HL-60 (cell line): Measurements from ENCODE around the gene ADGRG1.

ENCODE experiments used
- DNase-seq, 2 experiments: peaks; one replicate each; pipeline ENCODE4 v3.0.0-alpha.2; 2010 to 2020; ENCODE audit warnings: low read depth in 1 of 2, low spot score in 1 of 2
- H3K27ac ChIP-seq: fragments of 250-450 bp; sonication (Bioruptor Pico); replicated peaks from 2 replicates; pipeline ENCODE4 v1.5.1; 2020; ENCODE audit warnings: mild to moderate bottlenecking, moderate library complexity
- H3K27me3 ChIP-seq: fragments of 250-450 bp; sonication (Bioruptor Pico); 2 replicates; pipeline ENCODE4 v1.5.1; 2021; ENCODE audit warnings: mild to moderate bottlenecking, moderate library complexity; ENCODE audit not compliant: insufficient read depth, poor library complexity, severe bottlenecking
- H3K4me3 ChIP-seq: replicated peaks from 2 replicates; pipeline ENCODE4 v1.5.1; 2011; ENCODE audit warnings: mild to moderate bottlenecking, control low read depth, low read length; ENCODE audit not compliant: insufficient read depth
- GABPA ChIP-seq: IDR thresholded peaks from 2 replicates; pipeline ENCODE4 v1.6.1; 2012; ENCODE audit warnings: low read depth
- POLR2AphosphoS5 ChIP-seq: IDR thresholded peaks from 2 replicates; pipeline ENCODE4 v1.6.1; 2012; ENCODE audit warnings: low read depth
- REST ChIP-seq: IDR thresholded peaks from 2 replicates; pipeline ENCODE4 v1.6.1; 2012; ENCODE audit warnings: low read depth; ENCODE audit not compliant: insufficient replicate concordance
- SPI1 ChIP-seq: IDR thresholded peaks from 2 replicates; pipeline ENCODE4 v1.6.1; 2012; ENCODE audit warnings: low read depth, mild to moderate bottlenecking, borderline replicate concordance
- TF ChIP-seq, protein P1 (sequence below): IDR thresholded peaks from one replicate; pipeline ENCODE4 v1.5.1; 2011; ENCODE audit warnings: low read length, control low read depth, inconsistent platforms; ENCODE audit not compliant: insufficient read depth

Gene ADGRG1

GRCh38 chr16:57700781-57701551, 72.5 kb downstream of the ADGRG1 start:
- Histone ChIP-seq H3K27me3 (no peaks in the 10 kb centered on the region), H3K27ac (no peak overlapping the region), H3K4me3 (no peak overlapping the region)
- TF ChIP-seq, protein P1, sequence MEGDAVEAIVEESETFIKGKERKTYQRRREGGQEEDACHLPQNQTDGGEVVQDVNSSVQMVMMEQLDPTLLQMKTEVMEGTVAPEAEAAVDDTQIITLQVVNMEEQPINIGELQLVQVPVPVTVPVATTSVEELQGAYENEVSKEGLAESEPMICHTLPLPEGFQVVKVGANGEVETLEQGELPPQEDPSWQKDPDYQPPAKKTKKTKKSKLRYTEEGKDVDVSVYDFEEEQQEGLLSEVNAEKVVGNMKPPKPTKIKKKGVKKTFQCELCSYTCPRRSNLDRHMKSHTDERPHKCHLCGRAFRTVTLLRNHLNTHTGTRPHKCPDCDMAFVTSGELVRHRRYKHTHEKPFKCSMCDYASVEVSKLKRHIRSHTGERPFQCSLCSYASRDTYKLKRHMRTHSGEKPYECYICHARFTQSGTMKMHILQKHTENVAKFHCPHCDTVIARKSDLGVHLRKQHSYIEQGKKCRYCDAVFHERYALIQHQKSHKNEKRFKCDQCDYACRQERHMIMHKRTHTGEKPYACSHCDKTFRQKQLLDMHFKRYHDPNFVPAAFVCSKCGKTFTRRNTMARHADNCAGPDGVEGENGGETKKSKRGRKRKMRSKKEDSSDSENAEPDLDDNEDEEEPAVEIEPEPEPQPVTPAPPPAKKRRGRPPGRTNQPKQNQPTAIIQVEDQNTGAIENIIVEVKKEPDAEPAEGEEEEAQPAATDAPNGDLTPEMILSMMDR = no peak
- TF ChIP-seq GABPA (no peak), SPI1 (no peak)
- no peak for DNase-seq

DNA sequence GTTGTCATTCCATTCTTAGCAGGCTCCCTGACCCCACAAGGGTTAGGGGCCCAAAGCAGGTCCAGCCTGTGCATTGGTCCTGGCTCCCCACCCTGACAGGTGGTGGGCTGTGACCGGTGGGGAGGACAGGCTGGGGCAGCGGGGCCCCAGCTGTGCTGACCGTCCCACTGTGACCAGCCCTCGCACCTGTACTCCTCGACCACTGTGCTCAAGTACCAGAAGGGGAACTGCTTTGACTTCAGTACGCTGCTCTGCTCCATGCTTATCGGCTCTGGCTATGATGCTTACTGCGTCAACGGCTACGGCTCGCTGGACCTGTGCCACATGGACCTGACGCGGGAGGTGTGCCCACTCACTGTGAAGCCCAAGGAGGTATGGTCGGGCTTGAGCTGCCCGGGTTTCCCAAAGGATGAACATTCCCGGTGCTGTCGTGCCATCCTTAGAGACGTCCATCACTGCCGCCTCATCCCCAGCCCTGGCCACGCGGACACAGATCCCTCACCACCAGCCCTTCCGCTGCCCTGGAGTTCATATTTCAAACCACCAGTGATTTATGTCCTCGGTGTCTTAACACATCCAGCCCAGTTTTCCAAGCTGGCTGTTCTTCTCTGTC, 73.4 kb downstream of the ADGRG1 start:
- Histone ChIP-seq H3K27ac (no peak overlapping the region), H3K4me3 (no peak overlapping the region), H3K27me3 (no peaks in the 10 kb centered on the region)
- TF ChIP-seq, protein P1 = no peak
- TF ChIP-seq GABPA (no peak), SPI1 (no peak), POLR2AphosphoS5 (no peak), REST (no peak)
- DNase-seq = no peak

DNA sequence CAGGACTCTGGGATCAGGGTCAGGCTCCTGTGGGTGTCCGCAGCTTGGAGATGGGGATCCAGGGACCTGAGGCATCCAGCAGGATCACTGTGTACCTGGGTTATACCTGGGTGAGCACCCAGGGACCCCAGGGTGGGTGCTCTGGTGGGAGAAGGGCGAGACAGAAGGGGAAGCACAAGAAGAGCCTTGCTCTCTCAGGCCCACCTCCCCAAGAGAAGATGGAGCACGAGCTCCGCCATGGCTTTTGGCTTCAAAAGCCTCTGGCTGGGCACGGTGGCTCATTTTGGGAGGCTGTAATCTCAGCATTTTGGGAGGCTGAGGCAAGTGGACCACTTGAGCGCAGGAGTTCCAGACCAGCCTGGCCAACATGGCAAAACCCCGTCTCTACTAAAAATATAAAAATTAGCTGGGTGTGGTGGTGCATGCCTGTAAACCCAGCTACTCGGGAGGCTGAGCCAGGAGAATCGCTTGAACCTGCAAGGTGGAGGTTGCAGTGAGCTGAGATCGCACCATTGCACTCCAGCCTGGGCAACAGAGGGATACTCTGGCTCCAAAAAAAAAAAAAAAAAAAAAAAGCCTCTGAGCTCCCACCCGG, 75.1 kb downstream of the ADGRG1 start:
- no peak for DNase-seq
- TF ChIP-seq SPI1 = no peak
- no peak for TF ChIP-seq REST
- no peak for TF ChIP-seq POLR2AphosphoS5
- no peak for TF ChIP-seq GABPA
- TF ChIP-seq, protein P1 = no peak
- Histone ChIP-seq H3K27ac (no peak overlapping the region), H3K27me3 (no peaks in the 10 kb centered on the region), H3K4me3 (no peak overlapping the region)
